DMS53 (cell line): Measurements from ENCODE around the gene ICAM2.
"Not testable (repeated sequence)": the region's sequence is repeated elsewhere in the genome, so short reads cannot be mapped to it uniquely, and the experiment has no call there.

Experiments
- DNase-seq: peaks from one replicate; lab custom pipeline; 2025; lab: John Stamatoyannopoulos, UW

ICAM2 gene

GRCh38 chr17:63997341-63998048 is 22.9 kb downstream of the ICAM2 start:
- peak; percentile 20 for DNase-seq

- DNase-seq, result no peak
Measured at GRCh38 chr17:63996430-63997182, 23.8 kb downstream of the ICAM2 start.

- DNase-seq, result no peak
Measured at GRCh38 chr17:63995626-63996025, 24.8 kb downstream of the ICAM2 start.

GRCh38 chr17:63993368-63993985 is 27.0 kb downstream of the ICAM2 start:
- DNase-seq, result no peak

GRCh38 chr17:63991611-63992010 is 28.8 kb downstream of the ICAM2 start:
- no peak for DNase-seq

GRCh38 chr17:63989622-63990345 is 30.6 kb downstream of the ICAM2 start:
- DNase-seq, result peak; percentile 49

- peak; percentile 59 for DNase-seq
Measured at GRCh38 chr17:63988741-63989621, 31.5 kb downstream of the ICAM2 start.

GRCh38 chr17:63988127-63988478 is 32.3 kb downstream of the ICAM2 start:
- no peak for DNase-seq

- peak; percentile 19 for DNase-seq
Measured at GRCh38 chr17:63987221-63988126, 33.0 kb downstream of the ICAM2 start.

GRCh38 chr17:63986821-63987220 is 33.6 kb downstream of the ICAM2 start:
- DNase-seq, result peak; percentile 66

- DNase-seq, result no peak
Measured at GRCh38 chr17:63985387-63986140, 34.9 kb downstream of the ICAM2 start.

GRCh38 chr17:63984651-63985386 is 35.6 kb downstream of the ICAM2 start:
- DNase-seq, result peak; percentile 77

- no peak for DNase-seq
Measured at GRCh38 chr17:63984236-63984635, 36.2 kb downstream of the ICAM2 start.

GRCh38 chr17:63983320-63983719 is 37.1 kb downstream of the ICAM2 start:
- no peak for DNase-seq

- DNase-seq, result not testable (repeated sequence)
Measured at GRCh38 chr17:63982641-63983040, 37.8 kb downstream of the ICAM2 start.

GRCh38 chr17:63978272-63979200 is 41.9 kb downstream of the ICAM2 start:
- DNase-seq, result no peak

GRCh38 chr17:63976702-63977101 is 43.7 kb downstream of the ICAM2 start:
- no peak for DNase-seq
